Tibial nerve (tissue), 4 donors: ENCODE results near the gene TBRG4. TPM values are rescaled to one million over a fixed set of nuclear protein-coding genes. Genes with fewer than 3 reads are reported as not detected.

Source experiments
- DNase-seq, 2 donors: peaks; one replicate each; pipeline ENCODE4 v3.0.0-alpha.2; 2019; ENCODE audit warnings: low spot score in 2 of 2
- H3K27ac ChIP-seq, 4 donors: fragments of 200-600 bp; sonication (generic) in 3 of 4; one replicate each; pipeline ENCODE4 v1.5.1; 2017 to 2019; ENCODE audit warnings: mild to moderate bottlenecking in 1 of 4
- H3K27me3 ChIP-seq, 2 donors: fragments of 200-600 bp; sonication (generic) in 1 of 2; one replicate each; pipeline versions ENCODE4 v1.5.1 to v1.6.0; 2017 to 2019
- H3K36me3 ChIP-seq, 3 donors: fragments of 200-600 bp; sonication (generic); one replicate each; pipeline ENCODE4 v1.5.1; 2018 to 2019
- H3K4me1 ChIP-seq, 4 donors: fragments of 200-600 bp; sonication (generic) in 3 of 4; one replicate each; pipeline ENCODE4 v1.5.1; 2017 to 2019
- H3K4me3 ChIP-seq, 4 donors: fragments of 200-600 bp; sonication (generic) in 3 of 4; one replicate each; pipeline ENCODE4 v1.5.1; 2017 to 2019; ENCODE audit warnings: mild to moderate bottlenecking in 1 of 4, moderate library complexity in 1 of 4
- H3K9me3 ChIP-seq, 4 donors: fragments of 200-600 bp; sonication (generic) in 3 of 4; one replicate each; pipeline ENCODE4 v1.5.1; 2017 to 2019
- CTCF ChIP-seq, 5 experiments: fragments of 200-600 bp in 3 of 5; fragments of 450-650 bp in 2 of 5; sonication (generic) in 3 of 5; IDR thresholded peaks; one replicate each; pipeline ENCODE4 v1.5.1; 2016 to 2019; ENCODE audit warnings: antibody characterized with exemption in 5 of 5, mild to moderate bottlenecking in 3 of 5, moderate library complexity in 2 of 5
- EP300 ChIP-seq, 2 donors: sonication (generic); formaldehyde crosslinking; IDR thresholded peaks; one replicate each; pipeline ENCODE4 v1.6.1; 2017; ENCODE audit warnings: antibody characterized with exemption in 2 of 2, mild to moderate bottlenecking in 1 of 2
- POLR2A ChIP-seq, 2 donors: fragments of 450-650 bp; IDR thresholded peaks; one replicate each; pipeline ENCODE4 v1.6.1; 2017; ENCODE audit warnings: antibody characterized with exemption in 2 of 2, mild to moderate bottlenecking in 2 of 2, moderate library complexity in 2 of 2
- WGBS, 2 donors: methylation state at CpG; one replicate each; pipeline ENCODE4 v1.1.5; 2018; 5-methylcytosine and 5-hydroxymethylcytosine counted together
- total RNA-seq, 4 donors: library from RNA; depleted of rRNA; stranded (reverse); fragments of >200 nt; gene quantifications; one replicate each; pipeline ENCODE4 v1.1.0, GENCODE V29; 2016

Gene TBRG4
- total RNA-seq, 4 donors from 2014 or later = 32.3 to 81.3 (median 54.0) TPM

- no peak for TF ChIP-seq CTCF (IDR thresholded peaks at IDR 0.05)
- no peak for TF ChIP-seq EP300 (IDR thresholded peaks at IDR 0.05)
- TF ChIP-seq POLR2A (IDR thresholded peaks at IDR 0.05) = no peak
- H3K4me1 ChIP-seq = peaks cover 0 to 42% (median 13%) of the 10 kb centered on the region in 4 donors
- peaks cover 0 to 53% (median 0%) of the 10 kb centered on the region in 3 donors for H3K36me3 ChIP-seq
- H3K9me3 ChIP-seq = no peaks in the 10 kb centered on the region
- 35 to 52% methylated on average over 3 to 5 of the region's 5 CpGs for WGBS, 2 donors
- H3K4me3 ChIP-seq = no peak overlapping the region
- H3K27me3 ChIP-seq = no peaks in the 10 kb centered on the region
- H3K27ac ChIP-seq = peak overlapping the region in 2 of 4 donors; percentile 64 to 67
- no peak for DNase-seq
These were observed 27.2 kb downstream of the TBRG4 start for GRCh38 chr7:45084336-45084735.

GRCh38 chr7:45082831-45083331, 28.6 kb downstream of the TBRG4 start:
- no peaks in the 10 kb centered on the region for H3K9me3 ChIP-seq
- DNase-seq = no peak
- H3K27ac ChIP-seq = peak overlapping the region in 2 of 4 donors; percentile 80 to 83
- H3K36me3 ChIP-seq = peaks cover 0 to 58% (median 0%) of the 10 kb centered on the region in 3 donors
- TF ChIP-seq EP300 (IDR thresholded peaks at IDR 0.05) = no peak
- no peak for TF ChIP-seq CTCF (IDR thresholded peaks at IDR 0.05)
- TF ChIP-seq POLR2A (IDR thresholded peaks at IDR 0.05) = no peak
- 75 to 78% methylated on average over 8 of the region's 10 CpGs for WGBS, 2 donors
- H3K4me1 ChIP-seq = peaks cover 0 to 28% (median 7%) of the 10 kb centered on the region in 4 donors
- H3K27me3 ChIP-seq = no peaks in the 10 kb centered on the region
- no peak overlapping the region for H3K4me3 ChIP-seq

- Histone ChIP-seq H3K4me3 (no peak overlapping the region), H3K27me3 (no peaks in the 10 kb centered on the region), H3K4me1 (peaks cover 0 to 25% (median 7%) of the 10 kb centered on the region in 4 donors), H3K36me3 (peaks cover 0 to 65% (median 0%) of the 10 kb centered on the region in 3 donors), H3K27ac (peak overlapping the region in 2 of 4 donors; percentile 80 to 83), H3K9me3 (no peaks in the 10 kb centered on the region)
- TF ChIP-seq EP300 (IDR thresholded peaks at IDR 0.05) = peak in 1 of 2 donors; percentile 22
- no peak for TF ChIP-seq CTCF (IDR thresholded peaks at IDR 0.05)
- WGBS, 2 donors = 54 to 65% methylated on average over 5 to 10 of the region's 18 CpGs
- DNase-seq = no peak
These were observed 29.3 kb downstream of the TBRG4 start for GRCh38 chr7:45082031-45082830.

GRCh38 chr7:45081670-45081974, 29.9 kb downstream of the TBRG4 start:
- no peaks in the 10 kb centered on the region for H3K9me3 ChIP-seq
- no peak for DNase-seq
- H3K36me3 ChIP-seq = peaks cover 0 to 67% (median 0%) of the 10 kb centered on the region in 3 donors
- no peak overlapping the region for H3K4me3 ChIP-seq
- 79 to 94% methylated on average over 9 of the region's 9 CpGs for WGBS, 2 donors
- H3K4me1 ChIP-seq = peaks cover 0 to 25% (median 7%) of the 10 kb centered on the region in 4 donors
- H3K27me3 ChIP-seq = no peaks in the 10 kb centered on the region
- TF ChIP-seq CTCF (IDR thresholded peaks at IDR 0.05) (no peak), POLR2A (IDR thresholded peaks at IDR 0.05) (no peak)
- H3K27ac ChIP-seq = peak overlapping the region in 2 of 4 donors; percentile 80 to 83

- no peak for DNase-seq
- Histone ChIP-seq H3K4me3 (no peak overlapping the region), H3K4me1 (peaks cover 0 to 25% (median 7%) of the 10 kb centered on the region in 4 donors), H3K36me3 (peaks cover 0 to 72% (median 0%) of the 10 kb centered on the region in 3 donors), H3K9me3 (no peaks in the 10 kb centered on the region), H3K27ac (peak overlapping the region in 1 of 4 donors; percentile 83), H3K27me3 (no peaks in the 10 kb centered on the region)
- 94 to 95% methylated on average over 10 to 13 of the region's 14 CpGs for WGBS, 2 donors
- TF ChIP-seq EP300 (IDR thresholded peaks at IDR 0.05) (no peak), POLR2A (IDR thresholded peaks at IDR 0.05) (no peak), CTCF (IDR thresholded peaks at IDR 0.05) (no peak)
These were observed 30.4 kb downstream of the TBRG4 start for GRCh38 chr7:45080958-45081669.
